SK-N-SH treated with all-trans-retinoic acid at 6 μM for 48 hours (cell line): ENCODE data around the gene CORO7.

ENCODE experiments used
- ATAC-seq: fragments of 200-7000 bp; cut with Tn5 transposase; 3 replicates; pipeline ENCODE4 v1.9.1; 2020; ENCODE audit warnings: mild to moderate bottlenecking, moderate library complexity
- ARNTL ChIP-seq: fragments of 450-650 bp; formaldehyde crosslinking; IDR thresholded peaks from 2 replicates; pipeline ENCODE4 v1.5.0; 2020; ENCODE audit warnings: low read depth, mild to moderate bottlenecking, moderate library complexity, borderline replicate concordance
- BACH2 ChIP-seq: fragments of 250-450 bp; sonication (Bioruptor Pico); IDR thresholded peaks from 2 replicates; pipeline ENCODE4 v1.9.0; 2021; ENCODE audit warnings: mild to moderate bottlenecking, borderline replicate concordance
- CREB5 ChIP-seq: fragments of 250-450 bp; sonication (Bioruptor Pico); IDR thresholded peaks from 2 replicates; pipeline ENCODE4 v1.5.1; 2020; ENCODE audit warnings: low read depth, mild to moderate bottlenecking, moderate library complexity
- CSDC2 ChIP-seq: fragments of 250-450 bp; sonication (Bioruptor Pico); IDR thresholded peaks from 2 replicates; pipeline ENCODE4 v1.5.0; 2020; ENCODE audit warnings: mild to moderate bottlenecking, moderate library complexity
- CSRNP3 ChIP-seq: fragments of 250-450 bp; sonication (Bioruptor Pico); IDR thresholded peaks from 2 replicates; pipeline ENCODE4 v1.5.1; 2021; ENCODE audit warnings: mild to moderate bottlenecking, moderate library complexity
- ESRRG ChIP-seq: fragments of 250-450 bp; sonication (Bioruptor Pico); IDR thresholded peaks from 2 replicates; pipeline ENCODE4 v1.6.1; 2021; ENCODE audit warnings: mild to moderate bottlenecking
- GLIS3 ChIP-seq: fragments of 250-450 bp; sonication (Bioruptor Pico); IDR thresholded peaks from 2 replicates; pipeline ENCODE4 v1.5.0; 2020; ENCODE audit warnings: mild to moderate bottlenecking, moderate library complexity
- ISL1 ChIP-seq: fragments of 250-450 bp; sonication (Bioruptor Pico); IDR thresholded peaks from 2 replicates; pipeline ENCODE4 v2.1.2; 2022; ENCODE audit warnings: mild to moderate bottlenecking, moderate library complexity
- OSR1 ChIP-seq: fragments of 250-450 bp; sonication (Bioruptor Pico); IDR thresholded peaks from 2 replicates; pipeline ENCODE4 v1.8.0; 2022; ENCODE audit warnings: moderate library complexity, mild to moderate bottlenecking, inconsistent platforms
- POU6F1 ChIP-seq: fragments of 250-450 bp; sonication (Bioruptor Pico); IDR thresholded peaks from 2 replicates; pipeline ENCODE4 v1.8.0; 2021; ENCODE audit warnings: low read depth, mild to moderate bottlenecking, moderate library complexity, borderline replicate concordance
- RARB ChIP-seq: fragments of 250-450 bp; sonication (Bioruptor Pico); IDR thresholded peaks from 2 replicates; pipeline ENCODE4 v1.8.0; 2021; ENCODE audit warnings: mild to moderate bottlenecking, moderate library complexity
- SNAI2 ChIP-seq: fragments of 250-450 bp; sonication (Bioruptor Pico); IDR thresholded peaks from 2 replicates; pipeline ENCODE4 v1.5.0; 2020; ENCODE audit warnings: mild to moderate bottlenecking, moderate library complexity
- TCF4 ChIP-seq: fragments of 250-450 bp; sonication (Bioruptor Pico); IDR thresholded peaks from 2 replicates; pipeline ENCODE4 v1.8.0; 2021; ENCODE audit warnings: mild to moderate bottlenecking, moderate library complexity, borderline replicate concordance
- TOX ChIP-seq: fragments of 250-450 bp; sonication (Bioruptor Pico); IDR thresholded peaks from 2 replicates; pipeline ENCODE4 v1.8.0; 2021; ENCODE audit warnings: mild to moderate bottlenecking, moderate library complexity, borderline replicate concordance
- TSHZ2 ChIP-seq: fragments of 250-450 bp; sonication (Bioruptor Pico); IDR thresholded peaks from 2 replicates; pipeline ENCODE4 v1.5.0; 2020; ENCODE audit warnings: mild to moderate bottlenecking, moderate library complexity
- ZC3H10 ChIP-seq: fragments of 250-450 bp; sonication (Bioruptor Pico); IDR thresholded peaks from 2 replicates; pipeline ENCODE4 v1.5.1; 2021; ENCODE audit warnings: mild to moderate bottlenecking, moderate library complexity
- ZFP3 ChIP-seq: fragments of 250-450 bp; sonication (Bioruptor Pico); IDR thresholded peaks from 2 replicates; pipeline ENCODE4 v1.5.0; 2020; ENCODE audit warnings: mild to moderate bottlenecking, moderate library complexity
- ZFP30 ChIP-seq: fragments of 450-650 bp; formaldehyde crosslinking; IDR thresholded peaks from 2 replicates; pipeline ENCODE4 v1.5.0; 2022; ENCODE audit warnings: mild to moderate bottlenecking, moderate library complexity
- ZNF565 ChIP-seq: fragments of 450-650 bp; formaldehyde crosslinking; conservative IDR thresholded peaks from 2 replicates; pipeline ENCODE4 v1.5.0; 2020; ENCODE audit warnings: low read depth, mild to moderate bottlenecking, moderate library complexity
- ZNF70 ChIP-seq: fragments of 450-650 bp; formaldehyde crosslinking; IDR thresholded peaks from 2 replicates; pipeline ENCODE4 v1.5.0; 2020; ENCODE audit warnings: mild to moderate bottlenecking, moderate library complexity
- ZNF8 ChIP-seq: fragments of 450-650 bp; formaldehyde crosslinking; IDR thresholded peaks from 2 replicates; pipeline ENCODE4 v1.5.0; 2020; ENCODE audit warnings: mild to moderate bottlenecking, moderate library complexity

CORO7 gene

GRCh38 chr16:4319454-4320421, 96.7 kb downstream of the CORO7 start:
- TF ChIP-seq GLIS3: no peak
- TF ChIP-seq ZFP3 (CRISPR knock-in tag): no peak
- TF ChIP-seq ZNF565 (CRISPR knock-in tag): no peak
- no peak for TF ChIP-seq ZC3H10 (CRISPR knock-in tag)
- no peak for TF ChIP-seq TSHZ2 (CRISPR knock-in tag)
- no peak for TF ChIP-seq OSR1 (CRISPR knock-in tag)
- no peak for TF ChIP-seq ESRRG (CRISPR knock-in tag)
- TF ChIP-seq TCF4 (CRISPR knock-in tag): no peak
- no peak for TF ChIP-seq TOX (CRISPR knock-in tag)
- TF ChIP-seq POU6F1 (CRISPR knock-in tag): no peak
- TF ChIP-seq BACH2 (CRISPR knock-in tag): no peak
- TF ChIP-seq ARNTL (CRISPR knock-in tag): no peak
- TF ChIP-seq ISL1 (CRISPR knock-in tag): no peak
- no peak for TF ChIP-seq ZFP30 (CRISPR knock-in tag)
- TF ChIP-seq CREB5 (CRISPR knock-in tag): no peak
- no peak for TF ChIP-seq ZNF70 (CRISPR knock-in tag)
- no peak for TF ChIP-seq ZNF8 (CRISPR knock-in tag)
- TF ChIP-seq CSDC2 (CRISPR knock-in tag): no peak
- no peak for TF ChIP-seq CSRNP3 (CRISPR knock-in tag)
- ATAC-seq: no peak

GRCh38 chr16:4318967-4319366, 97.4 kb downstream of the CORO7 start:
- TF ChIP-seq RARB: no peak
- TF ChIP-seq TSHZ2 (CRISPR knock-in tag): no peak
- no peak for TF ChIP-seq OSR1 (CRISPR knock-in tag)
- TF ChIP-seq SNAI2 (CRISPR knock-in tag): no peak
- TF ChIP-seq GLIS3: no peak
- TF ChIP-seq ZC3H10 (CRISPR knock-in tag): no peak
- TF ChIP-seq ZNF565 (CRISPR knock-in tag): no peak
- ATAC-seq: no peak
